T-helper 2 cell treated with Interferon-gamma antibody and Interleukin-4, amounts not matched to agents 100 ng/mL and 5 ng/mL, for 36 hours (primary cell): ENCODE results near the gene ZNF175. TPM values are rescaled to one million over a fixed set of nuclear protein-coding genes. Genes with fewer than 3 reads are reported as not detected.
"Not testable (repeated sequence)": the region's sequence is repeated elsewhere in the genome, so short reads cannot be mapped to it uniquely, and the experiment has no call there.

Experiments
- intact Hi-C: fragments of 100-400 bp; cut with micrococcal nuclease; formaldehyde crosslinking; loops from one replicate; pipeline ENCODE4 v1.15.1; 2023
- total RNA-seq: library from RNA; stranded (reverse); gene quantifications from 2 replicates; pipeline ENCODE4 v1.2.3, GENCODE V29; 2022

The ZNF175 gene
- total RNA-seq, 1 donor from 2014 or later, result 12.0 TPM

- intact Hi-C loops, result no loop called here
Measured at GRCh38 chr19:51626675-51627074, 55.6 kb downstream of the ZNF175 start.

- intact Hi-C loops, result no loop called here
Measured at GRCh38 chr19:51627491-51628138, 56.5 kb downstream of the ZNF175 start.

GRCh38 chr19:51628153-51628939 is 57.3 kb downstream of the ZNF175 start:
- intact Hi-C loops, result no loop called here

GRCh38 chr19:51630315-51630714 is 59.2 kb downstream of the ZNF175 start, which contains the start of gene SIGLEC5:
TSS of gene SIGLEC5 (minus strand) at chr19:51630401. CDS start at chr19:51630335, 66 bp downstream.
- intact Hi-C loops, result not testable (repeated sequence)

GRCh38 chr19:51632126-51632525 is 61.0 kb downstream of the ZNF175 start:
- intact Hi-C loops, result loop anchor here (1.0 kb wide), 1 partner anchor 13 kb away; no protein-coding TSS in a partner anchor

GRCh38 chr19:51637362-51637978 is 66.4 kb downstream of the ZNF175 start:
- intact Hi-C loops, result loop anchor here (1.0 kb wide), 1 partner anchor 164 kb away; no protein-coding TSS in a partner anchor

GRCh38 chr19:51639916-51640315 is 68.8 kb downstream of the ZNF175 start:
- intact Hi-C loops, result no loop called here

GRCh38 chr19:51640386-51640785 is 69.3 kb downstream of the ZNF175 start:
- intact Hi-C loops, result no loop called here

GRCh38 chr19:51641648-51642047 is 70.6 kb downstream of the ZNF175 start:
- intact Hi-C loops, result no loop called here

Other genes starting within 250 kb of the ZNF175 start
- 2.0 and 2.4 TPM in 2 replicates for gene VSIG10L, start 229.1 kb upstream of the ZNF175 start, total RNA-seq
- 125 and 134 TPM in 2 replicates for gene ETFB, start 204.9 kb upstream of the ZNF175 start, total RNA-seq
- gene CLDND2, start 202.3 kb upstream of the ZNF175 start, total RNA-seq, result 5.1 and 5.7 TPM in 2 replicates
- gene NKG7, start 198.6 kb upstream of the ZNF175 start, total RNA-seq, result 135 and 136 TPM in 2 replicates
- 0.18 TPM in 1 of 2 replicates, not detected in the other for gene LIM2, start 183.3 kb upstream of the ZNF175 start, total RNA-seq
- gene C19orf84, start 180.7 kb upstream of the ZNF175 start, total RNA-seq, result not detected in 2 replicates
- 4.8 and 5.0 TPM in 2 replicates for gene SIGLEC10, start 153.6 kb upstream of the ZNF175 start, total RNA-seq
- not detected in 2 replicates for gene SIGLEC8, start 112.8 kb upstream of the ZNF175 start, total RNA-seq
- gene CEACAM18, start 92.7 kb upstream of the ZNF175 start, total RNA-seq, result not detected in 2 replicates
- 1.1 and 1.4 TPM in 2 replicates for gene SIGLEC12, start 69.5 kb upstream of the ZNF175 start, total RNA-seq
- gene SIGLEC6, start 39.6 kb upstream of the ZNF175 start, total RNA-seq, result 1.2 and 2.0 TPM in 2 replicates
- not detected in 2 replicates for gene SIGLEC5, start 59.1 kb downstream of the ZNF175 start, total RNA-seq
- gene SIGLEC14, start 75.5 kb downstream of the ZNF175 start, total RNA-seq, result not detected in 2 replicates
- 3.5 and 7.6 TPM in 2 replicates for gene SPACA6, start 122.0 kb downstream of the ZNF175 start, total RNA-seq
- gene HAS1, start 152.7 kb downstream of the ZNF175 start, total RNA-seq, result not detected in 2 replicates
- gene FPR1, start 180.6 kb downstream of the ZNF175 start, total RNA-seq, result not detected in 2 replicates
- not detected in 2 replicates for gene FPR2, start 189.9 kb downstream of the ZNF175 start, total RNA-seq
- gene FPR3, start 223.9 kb downstream of the ZNF175 start, total RNA-seq, result not detected in 2 replicates